ENCODE data around the gene KIF14.
"Not testable (repeated sequence)": the region's sequence is repeated elsewhere in the genome, so short reads cannot be mapped to it uniquely, and the experiment has no call there.

Gene KIF14

DNA sequence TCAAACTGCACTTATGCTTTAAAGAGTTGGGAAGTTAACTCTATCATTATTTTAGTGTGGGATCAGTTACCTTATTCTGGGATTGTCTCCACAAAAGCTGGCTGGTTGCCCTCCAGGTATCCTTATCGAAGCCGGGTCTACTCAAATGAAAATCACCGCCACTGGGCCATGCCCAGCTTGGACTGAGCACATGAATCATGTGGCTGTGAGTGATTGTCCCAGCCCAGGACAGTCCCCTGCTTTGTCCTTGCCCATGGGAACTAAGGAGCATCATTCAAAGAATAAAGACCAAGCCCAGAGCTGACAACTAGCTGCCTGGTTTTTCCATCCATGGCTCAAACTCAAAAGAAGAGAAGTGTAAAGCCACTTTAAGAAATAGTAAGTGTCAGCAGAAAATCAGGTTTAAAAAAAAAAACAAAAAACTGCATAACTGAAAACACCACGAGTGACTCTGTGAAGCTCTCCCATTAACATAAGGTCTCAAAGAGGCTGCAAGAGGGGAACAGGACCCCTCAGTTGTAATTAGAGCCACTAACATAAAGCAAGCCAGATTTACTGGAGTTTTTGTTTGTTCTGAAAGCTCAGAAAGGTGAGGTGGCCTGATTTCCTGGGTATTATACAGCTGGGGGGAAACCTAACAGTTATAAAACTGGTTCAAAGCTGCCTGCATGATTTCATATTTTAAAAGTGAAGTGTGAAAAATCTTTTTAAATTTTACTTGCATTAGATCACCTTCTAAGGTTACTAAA, 91.5 kb downstream of the KIF14 start:
- in situ Hi-C loops (cut with HindIII; ENCODE audit: low pct_ligation_motif_present, low sequenced_read_pairs): no loop called here
- Histone ChIP-seq H3K36me3 (replicated peaks) (no peaks in the 10 kb centered on the region), H3K4me3 (ENCODE audit: low read depth, low read length) (no peak overlapping the region), H3K27ac (no peak overlapping the region), H3K27me3 (replicated peaks) (no peaks in the 10 kb centered on the region)
- TF ChIP-seq, protein P1, sequence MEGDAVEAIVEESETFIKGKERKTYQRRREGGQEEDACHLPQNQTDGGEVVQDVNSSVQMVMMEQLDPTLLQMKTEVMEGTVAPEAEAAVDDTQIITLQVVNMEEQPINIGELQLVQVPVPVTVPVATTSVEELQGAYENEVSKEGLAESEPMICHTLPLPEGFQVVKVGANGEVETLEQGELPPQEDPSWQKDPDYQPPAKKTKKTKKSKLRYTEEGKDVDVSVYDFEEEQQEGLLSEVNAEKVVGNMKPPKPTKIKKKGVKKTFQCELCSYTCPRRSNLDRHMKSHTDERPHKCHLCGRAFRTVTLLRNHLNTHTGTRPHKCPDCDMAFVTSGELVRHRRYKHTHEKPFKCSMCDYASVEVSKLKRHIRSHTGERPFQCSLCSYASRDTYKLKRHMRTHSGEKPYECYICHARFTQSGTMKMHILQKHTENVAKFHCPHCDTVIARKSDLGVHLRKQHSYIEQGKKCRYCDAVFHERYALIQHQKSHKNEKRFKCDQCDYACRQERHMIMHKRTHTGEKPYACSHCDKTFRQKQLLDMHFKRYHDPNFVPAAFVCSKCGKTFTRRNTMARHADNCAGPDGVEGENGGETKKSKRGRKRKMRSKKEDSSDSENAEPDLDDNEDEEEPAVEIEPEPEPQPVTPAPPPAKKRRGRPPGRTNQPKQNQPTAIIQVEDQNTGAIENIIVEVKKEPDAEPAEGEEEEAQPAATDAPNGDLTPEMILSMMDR (IDR thresholded peaks at IDR 0.05; ENCODE audit: low read depth, low read length, missing control alignments): no peak
- no peak for DNase-seq

DNA sequence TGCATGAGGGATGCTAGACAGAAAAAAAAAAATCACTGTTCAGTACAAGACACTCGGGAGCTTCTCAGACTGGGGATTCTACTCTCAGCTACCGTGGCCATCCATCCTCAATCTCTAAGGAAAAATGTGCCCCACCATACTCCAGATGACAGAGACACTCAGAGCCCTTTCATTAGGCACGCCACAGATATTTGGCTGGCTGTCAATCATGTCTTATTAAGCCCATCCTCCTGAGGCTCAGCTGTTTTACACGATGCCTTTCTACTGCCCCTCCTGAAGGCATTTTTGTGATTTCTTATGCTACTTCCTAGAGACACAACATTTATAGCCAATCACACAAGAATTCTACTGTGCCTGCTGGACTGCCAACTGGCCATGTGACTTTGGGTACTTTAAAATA, 92.9 kb downstream of the KIF14 start:
- Histone ChIP-seq H3K27ac (no peak overlapping the region), H3K36me3 (replicated peaks) (no peaks in the 10 kb centered on the region), H3K27me3 (replicated peaks) (no peaks in the 10 kb centered on the region), H3K4me3 (ENCODE audit: low read depth, low read length) (no peak overlapping the region)
- in situ Hi-C loops (cut with HindIII; ENCODE audit: low pct_ligation_motif_present, low sequenced_read_pairs): no loop called here
- DNase-seq: no peak
- TF ChIP-seq, protein P1 (IDR thresholded peaks at IDR 0.05; ENCODE audit: low read depth, low read length, missing control alignments): no peak

DNA sequence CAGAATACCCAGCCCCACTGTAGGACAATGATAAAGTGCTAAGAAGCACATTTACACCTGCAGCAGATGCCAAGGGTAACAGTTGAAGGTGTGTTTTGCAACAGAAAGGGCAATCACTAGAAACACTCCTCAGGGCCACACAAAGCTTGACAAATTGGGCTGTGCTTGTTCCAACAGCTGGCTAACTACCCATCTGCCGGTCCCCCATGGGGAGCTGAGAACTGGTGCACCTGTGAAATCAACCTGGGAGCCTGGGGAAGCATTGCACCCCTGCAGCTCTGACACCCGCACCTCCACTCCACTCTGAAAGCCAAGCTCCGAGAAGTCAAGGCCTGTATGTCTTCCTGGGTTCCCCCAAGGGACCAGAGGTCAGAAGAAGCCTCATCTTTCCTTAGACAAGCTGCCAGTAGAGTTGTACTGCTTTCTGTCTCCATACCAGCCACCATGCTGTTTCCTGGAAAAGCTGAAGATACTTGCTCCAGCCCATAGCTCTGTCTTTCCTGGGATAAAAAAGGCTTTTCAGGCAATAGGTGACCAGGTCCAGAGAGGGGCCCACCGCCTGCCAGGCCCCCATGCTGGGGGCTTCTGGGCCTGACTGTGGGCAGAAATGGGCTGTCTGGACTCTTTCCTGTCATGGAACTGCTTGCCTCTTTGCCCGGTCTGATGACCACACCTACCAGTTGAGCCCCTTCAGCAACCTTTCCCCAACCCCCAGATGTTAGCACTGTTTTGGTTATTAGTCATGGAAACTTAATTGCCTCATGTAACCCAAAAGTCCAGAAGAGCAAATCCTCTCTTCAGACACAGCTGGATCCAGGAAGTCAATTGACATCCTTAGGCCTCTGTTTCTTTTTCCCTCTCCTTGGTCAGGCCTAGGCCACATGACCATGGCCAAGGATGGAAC, 93.6 kb downstream of the KIF14 start:
- TF ChIP-seq, protein P1 (IDR thresholded peaks at IDR 0.05; ENCODE audit: low read depth, low read length, missing control alignments): no peak
- Histone ChIP-seq H3K27ac (no peak overlapping the region), H3K27me3 (replicated peaks) (no peaks in the 10 kb centered on the region), H3K4me3 (ENCODE audit: low read depth, low read length) (no peak overlapping the region), H3K36me3 (replicated peaks) (no peaks in the 10 kb centered on the region)
- in situ Hi-C loops (cut with HindIII; ENCODE audit: low pct_ligation_motif_present, low sequenced_read_pairs): no loop called here
- DNase-seq: no peak

DNA sequence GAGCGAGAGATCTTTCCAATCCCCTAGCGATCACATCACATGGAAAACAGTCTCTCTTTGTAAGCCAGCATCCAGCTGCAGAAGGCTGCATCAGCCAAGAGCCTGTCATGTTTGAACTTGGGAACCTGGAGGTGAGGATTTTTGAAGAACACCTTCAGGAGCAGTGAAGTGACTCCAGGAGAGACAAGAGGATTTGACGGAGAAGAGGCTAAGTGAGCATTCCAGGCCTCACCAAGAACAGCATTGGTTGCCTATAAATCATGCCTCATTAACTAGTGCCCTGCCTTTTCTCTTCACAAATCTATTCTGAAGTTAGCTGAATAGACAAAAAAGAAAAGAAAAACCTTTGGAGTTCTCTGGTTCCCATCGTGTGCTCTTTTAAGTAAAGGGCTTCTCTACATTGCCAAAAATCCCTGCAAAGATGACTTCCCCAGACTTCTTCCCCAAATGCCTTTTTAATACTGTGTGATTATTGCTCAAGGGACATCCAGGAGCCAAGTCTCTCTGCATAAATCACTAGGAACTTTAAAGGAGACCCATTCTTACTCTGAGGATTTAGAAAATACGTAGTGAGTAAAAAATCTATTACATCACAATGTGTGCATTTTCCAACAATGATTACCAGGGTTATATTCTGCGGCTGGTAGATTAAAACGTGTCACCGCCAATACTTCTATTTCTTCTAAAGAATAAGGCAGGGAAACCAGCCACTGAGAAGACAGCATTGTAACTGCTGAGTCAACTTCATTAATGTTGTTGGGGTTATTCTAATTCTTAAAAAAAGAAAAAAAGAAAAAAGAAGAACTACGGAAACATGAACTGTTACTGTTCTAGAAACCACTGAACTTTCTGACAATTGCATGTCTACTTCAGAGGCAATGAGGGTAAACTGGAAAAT, 95.2 kb downstream of the KIF14 start:
- TF ChIP-seq, protein P1 (IDR thresholded peaks at IDR 0.05; ENCODE audit: low read depth, low read length, missing control alignments): no peak
- DNase-seq: no peak
- in situ Hi-C loops (cut with HindIII; ENCODE audit: low pct_ligation_motif_present, low sequenced_read_pairs): no loop called here
- Histone ChIP-seq H3K4me3 (ENCODE audit: low read depth, low read length) (no peak overlapping the region), H3K27ac (no peak overlapping the region), H3K36me3 (replicated peaks) (no peaks in the 10 kb centered on the region), H3K27me3 (replicated peaks) (no peaks in the 10 kb centered on the region)

DNA sequence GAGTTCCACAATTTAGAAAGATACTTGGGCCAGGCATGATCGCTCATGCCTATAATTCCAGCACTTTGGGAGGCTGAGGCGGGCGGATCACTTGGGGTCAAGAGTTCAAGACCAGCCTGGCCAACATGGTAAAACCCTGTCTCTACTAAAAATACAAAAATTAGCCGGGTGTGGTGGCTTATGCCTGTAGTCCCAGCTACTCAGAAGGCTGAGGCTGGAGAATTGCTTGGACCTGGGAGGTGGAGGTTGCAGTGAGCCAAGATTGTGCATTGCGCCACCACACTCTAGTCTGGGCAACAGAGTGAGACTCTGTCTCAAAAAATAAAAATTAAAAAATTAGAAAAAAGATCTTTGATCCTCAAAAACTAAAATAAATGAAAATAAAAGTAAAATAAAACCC, 96.0 kb downstream of the KIF14 start:
- H3K36me3 ChIP-seq (replicated peaks); DNase-seq; H3K27me3 ChIP-seq (replicated peaks); H3K4me3 ChIP-seq (ENCODE audit: low read depth, low read length); in situ Hi-C loops (cut with HindIII; ENCODE audit: low pct_ligation_motif_present, low sequenced_read_pairs); H3K27ac ChIP-seq: not testable (repeated sequence)
